NCI-H2029 (cell line): ENCODE measurements around the gene CCDC63.

Experiments used
- DNase-seq: peaks from one replicate; lab custom pipeline; 2025; lab: John Stamatoyannopoulos, UW

CCDC63 gene

GRCh38 chr12:110846615-110847566 lies at the start of gene CCDC63:
CCDC63 (plus strand) TSS chr12:110846987; CDS start chr12:110852955, 5,968 bp downstream.
- DNase-seq = no peak

- DNase-seq = no peak
Measured at GRCh38 chr12:110798461-110798860, 48.3 kb upstream of the CCDC63 start.

- no peak for DNase-seq
Measured at GRCh38 chr12:110802489-110802888, 44.3 kb upstream of the CCDC63 start.

- DNase-seq = no peak
Measured at GRCh38 chr12:110804406-110804805, 42.4 kb upstream of the CCDC63 start.

GRCh38 chr12:110807640-110808039 lies 39.1 kb upstream of the CCDC63 start:
- DNase-seq = no peak

- DNase-seq = no peak
Measured at GRCh38 chr12:110809149-110809548, 37.6 kb upstream of the CCDC63 start.

- DNase-seq = no peak
Measured at GRCh38 chr12:110811972-110812371, 34.8 kb upstream of the CCDC63 start.

- no peak for DNase-seq
Measured at GRCh38 chr12:110813285-110813684, 33.5 kb upstream of the CCDC63 start.

GRCh38 chr12:110813756-110814155 lies 33.0 kb upstream of the CCDC63 start:
- DNase-seq = no peak

GRCh38 chr12:110816248-110816647 lies 30.5 kb upstream of the CCDC63 start:
- no peak for DNase-seq

- no peak for DNase-seq
Measured at GRCh38 chr12:110816779-110817178, 30.0 kb upstream of the CCDC63 start.

- no peak for DNase-seq
Measured at GRCh38 chr12:110818511-110818910, 28.3 kb upstream of the CCDC63 start.

- no peak for DNase-seq
Measured at GRCh38 chr12:110819150-110819549, 27.6 kb upstream of the CCDC63 start.

- DNase-seq = no peak
Measured at GRCh38 chr12:110819646-110820045, 27.1 kb upstream of the CCDC63 start.

- no peak for DNase-seq
Measured at GRCh38 chr12:110821917-110822316, 24.9 kb upstream of the CCDC63 start.

GRCh38 chr12:110822821-110823415 lies 23.9 kb upstream of the CCDC63 start:
- DNase-seq = no peak

- DNase-seq = no peak
Measured at GRCh38 chr12:110824342-110824741, 22.4 kb upstream of the CCDC63 start.

- no peak for DNase-seq
Measured at GRCh38 chr12:110825530-110825929, 21.3 kb upstream of the CCDC63 start.

- peak; percentile 62 for DNase-seq
Measured at GRCh38 chr12:110826592-110827200, 20.1 kb upstream of the CCDC63 start.

- DNase-seq = no peak
Measured at GRCh38 chr12:110829308-110829707, 17.5 kb upstream of the CCDC63 start.

- DNase-seq = no peak
Measured at GRCh38 chr12:110836291-110836690, 10.5 kb upstream of the CCDC63 start.

GRCh38 chr12:110841007-110841406 lies 5.8 kb upstream of the CCDC63 start:
- DNase-seq = no peak

GRCh38 chr12:110844131-110844530 lies 2.7 kb upstream of the CCDC63 start:
- no peak for DNase-seq
